ENCODE measurements around the gene GARIN1A. TPM values are rescaled to one million over a fixed set of nuclear protein-coding genes. Genes with fewer than 3 reads are reported as not detected.
"Not testable (repeated sequence)": the region's sequence is repeated elsewhere in the genome, so short reads cannot be mapped to it uniquely, and the experiment has no call there.

GARIN1A gene
- total and polyA plus RNA-seq, 10 of the 15 experiments (the other 5 are each of a cell fraction or from before 2014, with no cell fraction given) = 0.04 to 0.43 (median 0.23) TPM; not detected in 1

DNA sequence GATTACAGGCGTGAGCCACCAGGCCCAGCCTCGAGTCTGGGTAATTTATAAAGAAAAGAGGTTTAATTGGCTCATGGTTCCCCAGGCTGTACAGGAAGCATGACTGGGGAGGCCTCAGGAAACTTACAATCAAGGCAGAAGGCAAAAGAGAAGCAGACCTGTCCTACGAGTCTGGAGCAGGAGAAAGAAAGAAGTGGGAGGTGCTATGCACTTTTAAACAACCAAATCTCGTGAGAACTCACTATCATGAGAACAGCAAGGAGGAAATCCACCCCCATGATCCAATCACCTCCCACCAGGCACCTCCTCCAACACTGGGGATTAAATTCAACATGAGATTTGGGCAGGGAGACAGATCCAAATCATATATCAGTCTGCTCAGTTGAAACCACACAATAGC lies 11.6 kb downstream of the GARIN1A start:
- SMC1A ChIA-PET (ENCODE audit: uncharacterized antibody, unreplicated experiment) = interaction anchor here (0.6 kb wide), 1 partner anchor 1460 kb away, joined by 3 read pairs; no protein-coding TSS in a partner anchor
- H3K4me3 ChIP-seq; H3K9ac ChIP-seq (ENCODE audit: control insufficient read depth, insufficient read depth, low read length); H3K4me1 ChIP-seq (ENCODE audit: control insufficient read depth, insufficient read depth, low read length); H3K4me2 ChIP-seq (ENCODE audit: control insufficient read depth, insufficient read depth); H3K36me3 ChIP-seq (ENCODE audit: control insufficient read depth in 2 of 2, insufficient read depth in 2 of 2, low read length in 1 of 2); ATAC-seq; H3K9me3 ChIP-seq (replicated peaks; ENCODE audit: control insufficient read depth, insufficient read depth, low read length); H3K79me2 ChIP-seq (ENCODE audit: control insufficient read depth, insufficient read depth, low read length); RAD21 ChIA-PET (ENCODE audit: unreplicated experiment); DNase-seq (ENCODE audit: low read depth, low spot score); H3K27ac ChIP-seq (ENCODE audit: control insufficient read depth, insufficient read depth); in situ Hi-C loops (cut with MboI); intact Hi-C loops (cut with micrococcal nuclease; ENCODE audit: unreplicated experiment); H3K27me3 ChIP-seq (replicated peaks in 1 of 2; ENCODE audit: control insufficient read depth in 2 of 2, insufficient read depth in 2 of 2, low read length in 1 of 2); BruUV-seq (replicated peaks); POLR2A ChIA-PET; H2AFZ ChIP-seq (ENCODE audit: control insufficient read depth, low read depth, low read length); H4K20me1 ChIP-seq (ENCODE audit: control insufficient read depth, insufficient read depth); FAIRE-seq: not testable (repeated sequence)
- CTCF ChIA-PET = interaction anchor here (1.5 kb wide), 1 partner anchor 11 kb away, joined by 7 read pairs; the partner anchor contains the start of gene GARIN1A
- 54% methylated on average over 4 of the region's 4 CpGs for WGBS (ENCODE audit: insufficient coverage, insufficient replicate concordance, low lambda C conversion rate, missing lambda C conversion rate)

DNA sequence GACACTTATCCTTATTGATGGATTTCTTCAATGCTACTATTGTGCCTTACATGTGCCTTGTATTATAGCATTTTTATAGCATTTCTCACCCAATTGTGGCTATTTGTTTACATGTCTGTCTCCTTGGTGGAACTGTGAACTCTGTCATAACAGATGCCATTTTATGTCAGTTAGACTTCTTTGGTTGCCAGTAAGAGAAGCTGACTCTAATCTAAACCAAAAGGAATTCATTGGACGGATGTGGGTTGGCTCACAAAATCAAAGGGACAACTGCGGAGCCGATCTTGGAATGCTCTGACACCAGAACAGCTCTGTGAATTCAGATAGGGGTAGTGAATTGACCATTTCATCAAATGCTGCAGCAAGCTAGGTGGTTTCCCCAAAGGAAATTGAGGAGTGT lies 15.0 kb downstream of the GARIN1A start:
- no peak overlapping the region for H2AFZ ChIP-seq (ENCODE audit: control insufficient read depth, low read depth, low read length)
- H3K9me3 ChIP-seq (replicated peaks; ENCODE audit: control insufficient read depth, insufficient read depth, low read length) = no peaks in the 10 kb centered on the region
- TF ChIP-seq ZNF217 (IDR thresholded peaks at IDR 0.05) (no peak), CEBPB (IDR thresholded peaks at IDR 0.05; ENCODE audit: borderline replicate concordance in 1 of 2, low read depth in 2 of 2, low read length in 2 of 2) (no peak), KLF5 (IDR thresholded peaks at IDR 0.05; ENCODE audit: partially characterized antibody) (no peak), CHD4 (IDR thresholded peaks at IDR 0.05) (no peak), RBBP5 (conservative IDR thresholded peaks at IDR 0.05) (no peak), BCL11A (IDR thresholded peaks at IDR 0.05; ENCODE audit: low read depth, low read length) (no peak), LARP7 (IDR thresholded peaks at IDR 0.05) (no peak), KDM1A (IDR thresholded peaks at IDR 0.05; ENCODE audit: borderline replicate concordance) (no peak), SMAD5 (IDR thresholded peaks at IDR 0.05; ENCODE audit: low read depth) (no peak)
- TF ChIP-seq, protein P1, sequence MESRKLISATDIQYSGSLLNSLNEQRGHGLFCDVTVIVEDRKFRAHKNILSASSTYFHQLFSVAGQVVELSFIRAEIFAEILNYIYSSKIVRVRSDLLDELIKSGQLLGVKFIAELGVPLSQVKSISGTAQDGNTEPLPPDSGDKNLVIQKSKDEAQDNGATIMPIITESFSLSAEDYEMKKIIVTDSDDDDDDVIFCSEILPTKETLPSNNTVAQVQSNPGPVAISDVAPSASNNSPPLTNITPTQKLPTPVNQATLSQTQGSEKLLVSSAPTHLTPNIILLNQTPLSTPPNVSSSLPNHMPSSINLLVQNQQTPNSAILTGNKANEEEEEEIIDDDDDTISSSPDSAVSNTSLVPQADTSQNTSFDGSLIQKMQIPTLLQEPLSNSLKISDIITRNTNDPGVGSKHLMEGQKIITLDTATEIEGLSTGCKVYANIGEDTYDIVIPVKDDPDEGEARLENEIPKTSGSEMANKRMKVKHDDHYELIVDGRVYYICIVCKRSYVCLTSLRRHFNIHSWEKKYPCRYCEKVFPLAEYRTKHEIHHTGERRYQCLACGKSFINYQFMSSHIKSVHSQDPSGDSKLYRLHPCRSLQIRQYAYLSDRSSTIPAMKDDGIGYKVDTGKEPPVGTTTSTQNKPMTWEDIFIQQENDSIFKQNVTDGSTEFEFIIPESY (IDR thresholded peaks at IDR 0.05) = no peak
- TF ChIP-seq, protein P2, sequence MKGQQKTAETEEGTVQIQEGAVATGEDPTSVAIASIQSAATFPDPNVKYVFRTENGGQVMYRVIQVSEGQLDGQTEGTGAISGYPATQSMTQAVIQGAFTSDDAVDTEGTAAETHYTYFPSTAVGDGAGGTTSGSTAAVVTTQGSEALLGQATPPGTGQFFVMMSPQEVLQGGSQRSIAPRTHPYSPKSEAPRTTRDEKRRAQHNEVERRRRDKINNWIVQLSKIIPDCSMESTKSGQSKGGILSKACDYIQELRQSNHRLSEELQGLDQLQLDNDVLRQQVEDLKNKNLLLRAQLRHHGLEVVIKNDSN (IDR thresholded peaks at IDR 0.05; ENCODE audit: borderline replicate concordance, extremely low read length, insufficient read depth, low read depth, low read length) = no peak
- TF ChIP-seq, protein P3, sequence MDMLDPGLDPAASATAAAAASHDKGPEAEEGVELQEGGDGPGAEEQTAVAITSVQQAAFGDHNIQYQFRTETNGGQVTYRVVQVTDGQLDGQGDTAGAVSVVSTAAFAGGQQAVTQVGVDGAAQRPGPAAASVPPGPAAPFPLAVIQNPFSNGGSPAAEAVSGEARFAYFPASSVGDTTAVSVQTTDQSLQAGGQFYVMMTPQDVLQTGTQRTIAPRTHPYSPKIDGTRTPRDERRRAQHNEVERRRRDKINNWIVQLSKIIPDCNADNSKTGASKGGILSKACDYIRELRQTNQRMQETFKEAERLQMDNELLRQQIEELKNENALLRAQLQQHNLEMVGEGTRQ (IDR thresholded peaks at IDR 0.05; ENCODE audit: borderline replicate concordance, low read depth, low read length) = no peak
- no peak overlapping the region for H3K9ac ChIP-seq (ENCODE audit: control insufficient read depth, insufficient read depth, low read length)
- H3K79me2 ChIP-seq (ENCODE audit: control insufficient read depth, insufficient read depth, low read length) = no peaks in the 10 kb centered on the region
- FAIRE-seq (no peak), ATAC-seq (no peak), DNase-seq (ENCODE audit: low read depth, low spot score) (no peak)
- no peak overlapping the region for H3K4me2 ChIP-seq (ENCODE audit: control insufficient read depth, insufficient read depth)
- H3K36me3 ChIP-seq (ENCODE audit: control insufficient read depth in 2 of 2, insufficient read depth in 2 of 2, low read length in 1 of 2) = no peaks in the 10 kb centered on the region
- H3K27ac ChIP-seq (ENCODE audit: control insufficient read depth, insufficient read depth) = no peak overlapping the region
- CTCF ChIA-PET = no interaction called here
- H4K20me1 ChIP-seq (ENCODE audit: control insufficient read depth, insufficient read depth) = no peaks in the 10 kb centered on the region
- no peaks in the 10 kb centered on the region for H3K27me3 ChIP-seq (replicated peaks in 1 of 2; ENCODE audit: control insufficient read depth in 2 of 2, insufficient read depth in 2 of 2, low read length in 1 of 2)
- in situ Hi-C loops (cut with MboI) = no loop called here
- RAD21 ChIA-PET (ENCODE audit: unreplicated experiment) = interaction anchor here (0.6 kb wide), 1 partner anchor 20 kb away, joined by 3 read pairs; no protein-coding TSS in a partner anchor
- no TSS peak for BruUV-seq (replicated peaks)
- POLR2A ChIA-PET = interaction anchor here (0.6 kb wide), 1 partner anchor 309 kb away, joined by 3 read pairs; no protein-coding TSS in a partner anchor
- SMC1A ChIA-PET (ENCODE audit: uncharacterized antibody, unreplicated experiment) = interaction anchor here (0.9 kb wide), 1 partner anchor 21 kb away, joined by 3 read pairs; no protein-coding TSS in a partner anchor
- intact Hi-C loops (cut with micrococcal nuclease; ENCODE audit: unreplicated experiment) = no loop called here
- no peaks in the 10 kb centered on the region for H3K4me1 ChIP-seq (ENCODE audit: control insufficient read depth, insufficient read depth, low read length)
- 91% methylated on average over 3 of the region's 3 CpGs for WGBS (ENCODE audit: insufficient coverage, insufficient replicate concordance, low lambda C conversion rate, missing lambda C conversion rate)
- no peak overlapping the region for H3K4me3 ChIP-seq

Data from GM12878 (cell line).